BE2C (cell line): ENCODE measurements around the gene CSNK1G3.
A peak's percentile ranks its signal among the peaks of the same experiment; 100 is the strongest.

Experiments used
- DNase-seq: peaks from one replicate; pipeline ENCODE4 v3.0.0-alpha.2; 2020
- H3K27me3 ChIP-seq: fragments of 250-450 bp; sonication (Bioruptor Pico); 2 replicates; pipeline ENCODE4 v1.5.1; 2020; ENCODE audit warnings: mild to moderate bottlenecking
- H3K36me3 ChIP-seq: fragments of 250-450 bp; sonication (Bioruptor Pico); 2 replicates; pipeline ENCODE4 v1.5.1; 2020; ENCODE audit warnings: mild to moderate bottlenecking
- H3K4me1 ChIP-seq: fragments of 250-450 bp; sonication (Bioruptor Pico); 2 replicates; pipeline ENCODE4 v1.5.1; 2020
- H3K4me3 ChIP-seq: 2 replicates; pipeline ENCODE4 v1.5.1; 2011; ENCODE audit warnings: low read depth, low read length
- H3K9me3 ChIP-seq: fragments of 250-450 bp; sonication (Bioruptor Pico); 2 replicates; pipeline ENCODE4 v1.5.1; 2020
- TF ChIP-seq, protein P1 (sequence below): IDR thresholded peaks from 2 replicates; pipeline ENCODE4 v1.5.1; 2012; ENCODE audit warnings: mild to moderate bottlenecking, low read depth, low read length

CSNK1G3 gene

GRCh38 chr5:123605822-123606221 lies 93.8 kb downstream of the CSNK1G3 start:
- Histone ChIP-seq H3K4me1 (no peaks in the 10 kb centered on the region; the same call in 1 of the 2 replicates), H3K9me3 (no peaks in the 10 kb centered on the region)
- TF ChIP-seq, protein P1, sequence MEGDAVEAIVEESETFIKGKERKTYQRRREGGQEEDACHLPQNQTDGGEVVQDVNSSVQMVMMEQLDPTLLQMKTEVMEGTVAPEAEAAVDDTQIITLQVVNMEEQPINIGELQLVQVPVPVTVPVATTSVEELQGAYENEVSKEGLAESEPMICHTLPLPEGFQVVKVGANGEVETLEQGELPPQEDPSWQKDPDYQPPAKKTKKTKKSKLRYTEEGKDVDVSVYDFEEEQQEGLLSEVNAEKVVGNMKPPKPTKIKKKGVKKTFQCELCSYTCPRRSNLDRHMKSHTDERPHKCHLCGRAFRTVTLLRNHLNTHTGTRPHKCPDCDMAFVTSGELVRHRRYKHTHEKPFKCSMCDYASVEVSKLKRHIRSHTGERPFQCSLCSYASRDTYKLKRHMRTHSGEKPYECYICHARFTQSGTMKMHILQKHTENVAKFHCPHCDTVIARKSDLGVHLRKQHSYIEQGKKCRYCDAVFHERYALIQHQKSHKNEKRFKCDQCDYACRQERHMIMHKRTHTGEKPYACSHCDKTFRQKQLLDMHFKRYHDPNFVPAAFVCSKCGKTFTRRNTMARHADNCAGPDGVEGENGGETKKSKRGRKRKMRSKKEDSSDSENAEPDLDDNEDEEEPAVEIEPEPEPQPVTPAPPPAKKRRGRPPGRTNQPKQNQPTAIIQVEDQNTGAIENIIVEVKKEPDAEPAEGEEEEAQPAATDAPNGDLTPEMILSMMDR: no peak

DNA sequence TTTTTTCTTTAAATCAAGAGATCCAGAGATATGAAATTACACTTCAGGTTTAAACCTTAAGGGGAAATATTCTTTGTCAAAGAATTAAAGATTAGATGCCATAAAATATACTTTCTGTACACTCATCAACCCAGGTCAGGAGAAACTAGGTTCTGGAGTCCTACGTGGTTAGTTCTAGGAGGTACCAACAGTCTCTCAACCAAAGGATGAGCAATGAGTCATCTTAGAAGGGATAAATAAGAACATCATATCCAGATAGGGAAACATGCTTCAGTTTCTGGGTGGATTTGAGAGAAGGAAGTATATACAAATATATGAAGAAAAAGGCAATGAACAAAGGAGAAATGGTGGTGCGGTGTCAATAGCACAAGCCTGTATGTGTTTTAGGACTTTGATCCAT lies 98.2 kb downstream of the CSNK1G3 start:
- TF ChIP-seq, protein P1: no peak
- H3K36me3 ChIP-seq: peaks cover 8% of the 10 kb centered on the region; the same call in 1 of the 2 replicates
- H3K4me3 ChIP-seq: no peak overlapping the region
- no peaks in the 10 kb centered on the region; the same call in 1 of the 2 replicates for H3K4me1 ChIP-seq
- no peaks in the 10 kb centered on the region for H3K27me3 ChIP-seq
- H3K9me3 ChIP-seq: no peaks in the 10 kb centered on the region
- no peak for DNase-seq

More at GRCh38 chr5:123605822-123606221, 93.8 kb downstream of the CSNK1G3 start:
- no peaks in the 10 kb centered on the region for H3K36me3 ChIP-seq
- no peak overlapping the region for H3K4me3 ChIP-seq
- DNase-seq: no peak
- no peaks in the 10 kb centered on the region for H3K27me3 ChIP-seq

GRCh38 chr5:123610665-123611405 lies 98.9 kb downstream of the CSNK1G3 start:
- Histone ChIP-seq H3K4me3 (no peak overlapping the region), H3K36me3 (peaks cover 8% of the 10 kb centered on the region; the same call in 1 of the 2 replicates), H3K4me1 (no peaks in the 10 kb centered on the region; the same call in 1 of the 2 replicates), H3K9me3 (no peaks in the 10 kb centered on the region), H3K27me3 (no peaks in the 10 kb centered on the region)
- peak; percentile 38 for DNase-seq
- TF ChIP-seq, protein P1: peak; percentile 95

- peaks cover 8% of the 10 kb centered on the region; the same call in 1 of the 2 replicates for H3K36me3 ChIP-seq
- no peak for DNase-seq
- no peak overlapping the region for H3K4me3 ChIP-seq
- TF ChIP-seq, protein P1: no peak
- H3K4me1 ChIP-seq: no peaks in the 10 kb centered on the region; the same call in 1 of the 2 replicates
- H3K27me3 ChIP-seq: no peaks in the 10 kb centered on the region
- H3K9me3 ChIP-seq: no peaks in the 10 kb centered on the region
Measured at GRCh38 chr5:123611406-123611709, 99.4 kb downstream of the CSNK1G3 start.

GRCh38 chr5:123617561-123617960 lies 105.6 kb downstream of the CSNK1G3 start:
- H3K36me3 ChIP-seq: peaks cover 11% of the 10 kb centered on the region; the same call in 1 of the 2 replicates
- H3K9me3 ChIP-seq: 0 out of 2 replicates have a peak, but pooled peaks cover 2% of the 10 kb centered on the region
- no peak for DNase-seq
- TF ChIP-seq, protein P1: no peak
- H3K4me1 ChIP-seq: no peaks in the 10 kb centered on the region
- H3K4me3 ChIP-seq: no peak overlapping the region
- no peaks in the 10 kb centered on the region for H3K27me3 ChIP-seq

GRCh38 chr5:123626051-123626450 lies 114.1 kb downstream of the CSNK1G3 start:
- Histone ChIP-seq H3K4me1 (no peaks in the 10 kb centered on the region), H3K36me3 (no peaks in the 10 kb centered on the region)
- TF ChIP-seq, protein P1: no peak

More at GRCh38 chr5:123626051-123626450, 114.1 kb downstream of the CSNK1G3 start:
- Histone ChIP-seq H3K9me3 (no peaks in the 10 kb centered on the region; the same call in 1 of the 2 replicates), H3K4me3 (no peak overlapping the region), H3K27me3 (no peaks in the 10 kb centered on the region; the same call in 1 of the 2 replicates)
- DNase-seq: no peak
